ENCODE data around the gene UBE3A. TPM values are rescaled to one million over a fixed set of nuclear protein-coding genes. Genes with fewer than 3 reads are reported as not detected.

The UBE3A gene
- total RNA-seq, 2 experiments from 2014 or later = 124 to 126 TPM

- TF ChIP-seq CTCF (IDR thresholded peaks at IDR 0.05) = no peak
- Mint-ChIP-seq H3K9me3 (peaks cover 11% of the 10 kb centered on the region), H3K4me3 (no peak overlapping the region), H3K4me1 (ENCODE audit: low read depth) (peaks cover 7% of the 10 kb centered on the region), H3K27me3 (no peaks in the 10 kb centered on the region), H3K27ac (no peak overlapping the region), H3K36me3 (ENCODE audit: low read depth) (peaks cover 96% of the 10 kb centered on the region)
- Histone ChIP-seq H3K4me1 (ENCODE audit: insufficient read depth, low read length) (no peaks in the 10 kb centered on the region), H3K27me3 (ENCODE audit: control insufficient read depth in 1 of 2, insufficient read depth in 2 of 2, low read length in 2 of 2) (no peaks in the 10 kb centered on the region), H3K27ac (ENCODE audit: low read depth in 1 of 2, low read length in 2 of 2) (no peak overlapping the region), H3K4me3 (ENCODE audit: low read length) (no peak overlapping the region), H3K36me3 (ENCODE audit: insufficient read depth, low read length) (peaks cover 13% of the 10 kb centered on the region), H3K9me3 (ENCODE audit: control insufficient read depth in 1 of 2, insufficient read depth in 1 of 2, low read length in 2 of 2) (peaks cover 5 to 23% of the 10 kb centered on the region in 2 experiments)
- ChIA-PET CTCF (no interaction called here), POLR2A (no interaction called here)
- intact Hi-C loops (cut with DNase I, micrococcal nuclease) = no loop called here
- DNase-seq = no peak
- no peak for ATAC-seq (ENCODE audit: poor library complexity)
Observed at GRCh38 chr15:25346371-25346770, 92.5 kb downstream of the UBE3A start.

- Mint-ChIP-seq H3K36me3 (ENCODE audit: low read depth) (peaks cover 92% of the 10 kb centered on the region), H3K4me1 (ENCODE audit: low read depth) (peaks cover 7% of the 10 kb centered on the region), H3K4me3 (no peak overlapping the region), H3K9me3 (peaks cover 8% of the 10 kb centered on the region), H3K27me3 (no peaks in the 10 kb centered on the region), H3K27ac (no peak overlapping the region)
- TF ChIP-seq CTCF (IDR thresholded peaks at IDR 0.05) = no peak
- Histone ChIP-seq H3K9me3 (ENCODE audit: control insufficient read depth in 1 of 2, insufficient read depth in 1 of 2, low read length in 2 of 2) (peaks cover 3 to 23% of the 10 kb centered on the region in 2 experiments), H3K36me3 (ENCODE audit: insufficient read depth, low read length) (peaks cover 13% of the 10 kb centered on the region), H3K27ac (ENCODE audit: low read depth in 1 of 2, low read length in 2 of 2) (no peak overlapping the region), H3K27me3 (ENCODE audit: control insufficient read depth in 1 of 2, insufficient read depth in 2 of 2, low read length in 2 of 2) (no peaks in the 10 kb centered on the region), H3K4me1 (ENCODE audit: insufficient read depth, low read length) (no peaks in the 10 kb centered on the region), H3K4me3 (ENCODE audit: low read length) (no peak overlapping the region)
- ATAC-seq (ENCODE audit: poor library complexity) = no peak
- POLR2A ChIA-PET = no interaction called here
- CTCF ChIA-PET = no interaction called here
- intact Hi-C loops (cut with DNase I, micrococcal nuclease) = no loop called here
- no peak for DNase-seq
Observed at GRCh38 chr15:25345943-25346342, 92.9 kb downstream of the UBE3A start.

- Histone ChIP-seq H3K4me3 (ENCODE audit: low read length) (no peak overlapping the region), H3K4me1 (ENCODE audit: insufficient read depth, low read length) (no peaks in the 10 kb centered on the region), H3K27me3 (ENCODE audit: control insufficient read depth in 1 of 2, insufficient read depth in 2 of 2, low read length in 2 of 2) (no peaks in the 10 kb centered on the region), H3K9me3 (ENCODE audit: control insufficient read depth in 1 of 2, insufficient read depth in 1 of 2, low read length in 2 of 2) (peaks cover under 1 to 3% of the 10 kb centered on the region in 2 experiments), H3K27ac (ENCODE audit: low read depth in 1 of 2, low read length in 2 of 2) (no peak overlapping the region), H3K36me3 (ENCODE audit: insufficient read depth, low read length) (peaks cover 33% of the 10 kb centered on the region)
- DNase-seq = no peak
- peaks cover 6% of the 10 kb centered on the region for H3K9me3 Mint-ChIP-seq
- H3K36me3 Mint-ChIP-seq (ENCODE audit: low read depth) = peaks cover 92% of the 10 kb centered on the region
- POLR2A ChIA-PET = no interaction called here
- H3K4me1 Mint-ChIP-seq (ENCODE audit: low read depth) = peaks cover 7% of the 10 kb centered on the region
- H3K27me3 Mint-ChIP-seq = no peaks in the 10 kb centered on the region
- intact Hi-C loops (cut with DNase I, micrococcal nuclease) = no loop called here
- H3K4me3 Mint-ChIP-seq = no peak overlapping the region
- no peak overlapping the region for H3K27ac Mint-ChIP-seq
- no peak for TF ChIP-seq CTCF (IDR thresholded peaks at IDR 0.05)
- CTCF ChIA-PET = interaction anchor here (1.7 kb wide), 1 partner anchor 16 kb away, joined by 5 read pairs; no protein-coding TSS in a partner anchor
- no peak for ATAC-seq (ENCODE audit: poor library complexity)
Observed at GRCh38 chr15:25342629-25343028, 96.2 kb downstream of the UBE3A start.

All from CD4-positive, alpha-beta T cell (primary cell).